Measurements from ENCODE around the gene CAPN5.

Gene CAPN5

GRCh38 chr11:77089004-77089545, 22.3 kb downstream of the CAPN5 start:
- no peak overlapping the region for H3K4me3 ChIP-seq (ENCODE audit: low read length)
- TF ChIP-seq, protein P1, sequence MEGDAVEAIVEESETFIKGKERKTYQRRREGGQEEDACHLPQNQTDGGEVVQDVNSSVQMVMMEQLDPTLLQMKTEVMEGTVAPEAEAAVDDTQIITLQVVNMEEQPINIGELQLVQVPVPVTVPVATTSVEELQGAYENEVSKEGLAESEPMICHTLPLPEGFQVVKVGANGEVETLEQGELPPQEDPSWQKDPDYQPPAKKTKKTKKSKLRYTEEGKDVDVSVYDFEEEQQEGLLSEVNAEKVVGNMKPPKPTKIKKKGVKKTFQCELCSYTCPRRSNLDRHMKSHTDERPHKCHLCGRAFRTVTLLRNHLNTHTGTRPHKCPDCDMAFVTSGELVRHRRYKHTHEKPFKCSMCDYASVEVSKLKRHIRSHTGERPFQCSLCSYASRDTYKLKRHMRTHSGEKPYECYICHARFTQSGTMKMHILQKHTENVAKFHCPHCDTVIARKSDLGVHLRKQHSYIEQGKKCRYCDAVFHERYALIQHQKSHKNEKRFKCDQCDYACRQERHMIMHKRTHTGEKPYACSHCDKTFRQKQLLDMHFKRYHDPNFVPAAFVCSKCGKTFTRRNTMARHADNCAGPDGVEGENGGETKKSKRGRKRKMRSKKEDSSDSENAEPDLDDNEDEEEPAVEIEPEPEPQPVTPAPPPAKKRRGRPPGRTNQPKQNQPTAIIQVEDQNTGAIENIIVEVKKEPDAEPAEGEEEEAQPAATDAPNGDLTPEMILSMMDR (conservative IDR thresholded peaks at IDR 0.05; ENCODE audit: low read length): no peak
- DNase-seq (ENCODE audit: low read depth): no peak

- TF ChIP-seq, protein P1 (conservative IDR thresholded peaks at IDR 0.05; ENCODE audit: low read length): no peak
These were observed 23.2 kb downstream of the CAPN5 start for GRCh38 chr11:77090046-77090372.

DNA sequence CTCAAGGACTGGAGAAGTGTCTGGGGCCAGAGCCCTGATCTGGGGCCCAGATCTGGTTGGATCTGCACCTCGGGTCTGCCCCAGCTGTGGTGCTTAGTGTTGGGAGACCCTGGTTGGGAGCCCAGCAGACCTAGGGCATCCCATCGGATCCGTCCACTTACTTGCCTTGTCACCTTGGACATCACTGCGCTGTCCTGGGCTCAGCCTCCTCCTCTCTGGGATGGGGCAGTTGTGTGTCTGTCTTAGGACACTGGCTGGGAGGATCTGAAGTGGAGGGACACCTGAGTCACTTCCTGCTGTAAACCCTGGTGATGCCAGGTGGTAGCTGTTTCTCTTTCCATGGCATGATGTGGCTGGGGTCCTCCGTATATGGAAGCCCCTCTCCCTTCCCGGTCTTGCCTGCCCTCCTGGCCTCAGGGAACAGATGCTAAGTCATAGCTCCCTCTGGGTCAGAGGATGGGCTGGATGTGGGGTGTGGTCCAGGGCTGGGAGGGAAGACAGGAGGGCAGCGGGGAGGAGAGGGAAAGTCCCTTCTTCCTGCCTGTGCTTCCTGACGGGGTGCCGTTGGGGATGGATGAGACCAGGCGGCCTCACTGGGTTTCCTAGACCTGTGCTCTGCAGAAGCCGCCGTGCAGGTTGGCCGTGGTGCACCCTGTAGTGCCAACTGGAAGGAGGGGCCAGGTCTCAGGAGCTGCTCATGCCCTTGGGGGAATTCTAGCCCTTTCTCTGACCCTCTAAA, 23.8 kb downstream of the CAPN5 start:
- H3K4me3 ChIP-seq (ENCODE audit: low read length): no peak overlapping the region
- TF ChIP-seq, protein P1 (conservative IDR thresholded peaks at IDR 0.05; ENCODE audit: low read length): no peak
- DNase-seq (ENCODE audit: low read depth): no peak

More at GRCh38 chr11:77090046-77090372, 23.2 kb downstream of the CAPN5 start:
- no peak overlapping the region for H3K4me3 ChIP-seq (ENCODE audit: low read length)
- no peak for DNase-seq (ENCODE audit: low read depth)

- TF ChIP-seq, protein P1 (conservative IDR thresholded peaks at IDR 0.05; ENCODE audit: low read length): peak; percentile 94
- no peak overlapping the region for H3K4me3 ChIP-seq (ENCODE audit: low read length)
- peak; percentile 69 for DNase-seq (ENCODE audit: low read depth)
These were observed 24.6 kb downstream of the CAPN5 start for GRCh38 chr11:77091146-77091940.

- no peak for DNase-seq (ENCODE audit: low read depth)
- no peak overlapping the region for H3K4me3 ChIP-seq (ENCODE audit: low read length)
- TF ChIP-seq, protein P1 (conservative IDR thresholded peaks at IDR 0.05; ENCODE audit: low read length): no peak
These were observed 25.6 kb downstream of the CAPN5 start for GRCh38 chr11:77092382-77092781.

- H3K4me3 ChIP-seq (ENCODE audit: low read length): no peak overlapping the region
- DNase-seq (ENCODE audit: low read depth): no peak
- TF ChIP-seq, protein P1 (conservative IDR thresholded peaks at IDR 0.05; ENCODE audit: low read length): no peak
These were observed 26.5 kb downstream of the CAPN5 start for GRCh38 chr11:77093056-77093891.

All from AG10803 (cell line).